Astrocyte of the cerebellum (primary cell): ENCODE data around the gene MLYCD.

ENCODE experiments used
- DNase-seq: peaks from one replicate; pipeline ENCODE4 v3.0.0-alpha.2; 2011; ENCODE audit warnings: low read depth
- H3K4me3 ChIP-seq: 2 replicates; pipeline ENCODE4 v1.5.1; 2011; ENCODE audit warnings: mild to moderate bottlenecking, low read depth, low read length, moderate library complexity
- in situ Hi-C: cut with HindIII; loops from 2 replicates; pipeline ENCODE4 v1.10.0; 2017; ENCODE audit warnings: low sequenced_read_pairs
- TF ChIP-seq, protein P1 (sequence below): IDR thresholded peaks from 2 replicates; pipeline ENCODE4 v1.5.1; 2012; ENCODE audit warnings: low read length, low read depth, moderate library complexity, mild to moderate bottlenecking; ENCODE audit errors: missing control alignments

MLYCD gene

DNA sequence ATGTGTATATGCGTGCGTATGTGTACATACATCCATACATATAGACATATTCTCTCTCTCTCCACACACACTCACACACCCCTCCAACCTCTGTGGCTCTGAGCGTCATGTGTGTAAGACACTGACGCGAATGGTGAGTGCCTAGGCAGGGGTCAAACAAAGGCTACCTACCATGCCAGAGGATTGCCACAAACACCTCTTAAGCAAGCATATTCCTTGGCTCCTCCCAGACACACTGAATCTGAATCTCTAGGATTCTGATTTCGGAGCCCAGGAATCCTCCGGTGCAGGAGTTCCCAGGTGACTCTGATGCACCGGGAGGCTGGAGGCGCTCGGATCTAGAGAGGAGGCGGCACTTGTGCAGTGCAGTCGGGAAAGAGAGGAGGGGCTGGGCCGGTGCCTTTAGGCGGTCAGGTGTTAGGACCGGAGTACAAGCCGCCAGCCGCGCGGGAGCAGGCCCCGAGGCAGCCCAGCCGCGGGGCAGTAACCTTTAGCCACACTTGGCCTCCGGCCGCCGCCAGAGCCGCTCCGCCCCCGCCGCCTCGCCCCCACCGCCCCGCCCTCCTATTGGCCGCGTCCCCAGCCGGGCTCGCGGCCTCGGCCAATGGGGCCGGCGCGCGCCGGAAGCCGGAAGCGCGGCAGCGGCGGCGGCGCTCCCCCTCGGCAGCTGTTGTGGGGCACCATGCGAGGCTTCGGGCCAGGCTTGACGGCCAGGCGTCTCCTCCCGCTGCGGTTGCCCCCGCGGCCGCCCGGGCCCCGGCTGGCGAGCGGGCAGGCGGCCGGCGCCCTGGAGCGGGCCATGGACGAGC, at the start of gene MLYCD:
Gene MLYCD (plus strand): TSS at position 653 of the 809 bp plus-strand sequence. CDS start 30 bp downstream, at position 683.
- peak within 1 kb of the TSS; percentile 56 for H3K4me3 ChIP-seq
- TF ChIP-seq, protein P1, sequence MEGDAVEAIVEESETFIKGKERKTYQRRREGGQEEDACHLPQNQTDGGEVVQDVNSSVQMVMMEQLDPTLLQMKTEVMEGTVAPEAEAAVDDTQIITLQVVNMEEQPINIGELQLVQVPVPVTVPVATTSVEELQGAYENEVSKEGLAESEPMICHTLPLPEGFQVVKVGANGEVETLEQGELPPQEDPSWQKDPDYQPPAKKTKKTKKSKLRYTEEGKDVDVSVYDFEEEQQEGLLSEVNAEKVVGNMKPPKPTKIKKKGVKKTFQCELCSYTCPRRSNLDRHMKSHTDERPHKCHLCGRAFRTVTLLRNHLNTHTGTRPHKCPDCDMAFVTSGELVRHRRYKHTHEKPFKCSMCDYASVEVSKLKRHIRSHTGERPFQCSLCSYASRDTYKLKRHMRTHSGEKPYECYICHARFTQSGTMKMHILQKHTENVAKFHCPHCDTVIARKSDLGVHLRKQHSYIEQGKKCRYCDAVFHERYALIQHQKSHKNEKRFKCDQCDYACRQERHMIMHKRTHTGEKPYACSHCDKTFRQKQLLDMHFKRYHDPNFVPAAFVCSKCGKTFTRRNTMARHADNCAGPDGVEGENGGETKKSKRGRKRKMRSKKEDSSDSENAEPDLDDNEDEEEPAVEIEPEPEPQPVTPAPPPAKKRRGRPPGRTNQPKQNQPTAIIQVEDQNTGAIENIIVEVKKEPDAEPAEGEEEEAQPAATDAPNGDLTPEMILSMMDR: no peak
- in situ Hi-C loops: no loop called here
- DNase-seq: peak; percentile 11

DNA sequence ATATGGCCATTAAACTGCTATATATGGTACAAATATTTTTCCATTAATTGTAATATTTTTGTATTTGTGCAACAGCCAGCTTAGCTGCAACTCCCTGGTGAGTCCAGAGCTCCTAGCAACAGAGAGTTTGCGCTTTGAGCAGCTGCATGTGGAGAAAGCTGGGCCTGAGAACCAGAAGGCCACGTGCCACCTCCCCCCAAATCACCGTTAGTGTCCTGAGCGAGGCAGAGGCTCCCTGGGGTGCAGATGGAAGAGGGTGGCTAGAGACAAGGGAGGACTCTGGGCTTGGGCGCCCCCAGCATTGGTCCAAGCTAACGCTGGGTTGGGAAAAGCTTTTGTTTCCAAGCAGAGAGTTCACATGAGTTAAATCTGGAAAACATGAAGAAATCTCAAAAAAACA, 49.5 kb upstream of the MLYCD start:
- in situ Hi-C loops: no loop called here
- TF ChIP-seq, protein P1: no peak
- no peak for DNase-seq
- no peak overlapping the region for H3K4me3 ChIP-seq

DNA sequence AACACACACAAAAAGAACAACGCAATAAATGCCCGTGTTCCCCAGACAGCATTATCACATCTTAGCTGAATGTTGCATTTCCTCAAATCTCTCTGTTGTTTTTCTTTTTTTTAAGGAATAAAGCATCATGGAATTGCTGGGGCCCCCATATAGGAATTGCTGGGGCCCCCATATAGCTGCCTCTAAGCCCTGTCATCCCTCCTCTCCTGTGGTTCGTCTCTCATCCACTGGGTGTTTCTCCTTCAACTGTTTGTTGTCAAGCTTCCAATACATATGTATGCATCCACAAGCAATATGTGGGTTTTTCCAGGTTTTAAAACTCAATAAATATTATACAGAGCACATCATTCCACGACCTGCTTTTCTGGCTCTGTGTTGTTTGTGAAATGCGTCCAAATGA, 48.0 kb upstream of the MLYCD start:
- TF ChIP-seq, protein P1: no peak
- in situ Hi-C loops: no loop called here
- no peak for DNase-seq
- no peak overlapping the region for H3K4me3 ChIP-seq

DNA sequence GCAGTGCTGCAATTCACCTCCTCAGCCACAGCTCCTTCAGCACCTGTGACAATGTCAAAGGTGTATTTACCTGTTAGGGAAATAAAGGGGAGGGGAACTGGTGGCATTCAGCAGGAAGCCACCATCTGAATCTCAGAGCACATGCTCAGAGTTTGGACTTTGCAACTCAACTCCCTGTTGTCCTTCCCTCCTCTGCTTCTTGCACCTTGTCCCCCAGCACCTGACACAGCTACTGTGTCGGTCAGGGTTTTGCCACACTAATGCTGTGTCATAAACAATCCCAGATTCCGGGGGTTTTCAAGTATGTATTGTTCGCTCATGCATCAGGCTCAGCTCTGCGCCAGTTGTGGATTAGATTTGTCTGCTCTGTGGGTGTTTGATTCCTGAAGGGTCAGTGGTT, 47.4 kb upstream of the MLYCD start:
- in situ Hi-C loops: no loop called here
- H3K4me3 ChIP-seq: no peak overlapping the region
- TF ChIP-seq, protein P1: no peak
- no peak for DNase-seq

DNA sequence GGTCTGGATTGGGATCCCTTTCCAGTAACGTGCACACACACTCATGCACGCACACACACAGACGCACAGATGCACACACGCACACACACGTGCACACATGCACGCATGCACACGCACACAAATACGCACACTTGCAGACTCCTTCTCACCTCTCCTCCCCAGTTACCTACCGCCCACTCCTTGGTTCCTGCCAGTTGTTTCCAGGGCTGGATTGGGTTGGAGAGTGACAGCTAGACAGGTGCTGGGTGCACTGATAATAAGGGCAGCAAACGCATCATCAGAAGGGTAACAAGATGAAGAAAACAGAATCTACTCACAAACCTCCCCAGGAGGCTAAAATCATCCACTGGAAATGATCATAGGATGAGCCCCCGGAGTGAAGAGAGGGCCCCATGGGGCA, 46.1 kb upstream of the MLYCD start:
- in situ Hi-C loops: no loop called here
- DNase-seq: no peak
- no peak overlapping the region for H3K4me3 ChIP-seq
- TF ChIP-seq, protein P1: no peak

DNA sequence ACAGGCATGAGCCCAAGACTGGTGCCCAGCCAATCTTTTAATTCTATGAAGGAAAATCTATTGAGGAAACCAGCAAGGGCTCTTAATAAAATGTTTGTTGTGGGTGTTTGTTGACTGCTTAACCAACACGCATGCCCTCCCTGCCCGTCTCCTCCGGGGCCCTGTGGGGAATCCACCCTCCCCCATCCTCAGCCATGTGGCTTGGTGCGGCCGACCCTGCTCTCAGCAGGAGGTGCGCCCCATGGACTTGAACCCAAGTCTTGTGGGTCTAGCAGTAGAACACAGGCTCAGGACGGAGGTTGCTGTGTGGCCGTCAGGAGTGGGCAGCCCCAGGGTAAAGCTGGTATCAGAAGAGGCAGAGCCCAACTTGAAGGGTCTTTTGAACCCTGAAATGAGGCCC, 45.1 kb upstream of the MLYCD start:
- DNase-seq: no peak
- in situ Hi-C loops: no loop called here
- no peak overlapping the region for H3K4me3 ChIP-seq
- TF ChIP-seq, protein P1: no peak
